Uterus (tissue), 2 donors: Measurements from ENCODE around the gene CCNDBP1.

Experiments used
- CTCF ChIP-seq, 4 experiments: fragments of 200-600 bp in 2 of 4; fragments of 450-650 bp in 2 of 4; sonication (generic) in 2 of 4; IDR thresholded peaks; one replicate each; pipeline ENCODE4 v1.5.1; 2016 to 2019; ENCODE audit warnings: antibody characterized with exemption in 4 of 4, mild to moderate bottlenecking in 2 of 4, moderate library complexity in 1 of 4
- POLR2A ChIP-seq, 2 donors: fragments of 450-650 bp; IDR thresholded peaks; one replicate each; pipeline ENCODE4 v1.6.1; 2016; ENCODE audit warnings: antibody characterized with exemption in 2 of 2, mild to moderate bottlenecking in 1 of 2, moderate library complexity in 1 of 2

DNA sequence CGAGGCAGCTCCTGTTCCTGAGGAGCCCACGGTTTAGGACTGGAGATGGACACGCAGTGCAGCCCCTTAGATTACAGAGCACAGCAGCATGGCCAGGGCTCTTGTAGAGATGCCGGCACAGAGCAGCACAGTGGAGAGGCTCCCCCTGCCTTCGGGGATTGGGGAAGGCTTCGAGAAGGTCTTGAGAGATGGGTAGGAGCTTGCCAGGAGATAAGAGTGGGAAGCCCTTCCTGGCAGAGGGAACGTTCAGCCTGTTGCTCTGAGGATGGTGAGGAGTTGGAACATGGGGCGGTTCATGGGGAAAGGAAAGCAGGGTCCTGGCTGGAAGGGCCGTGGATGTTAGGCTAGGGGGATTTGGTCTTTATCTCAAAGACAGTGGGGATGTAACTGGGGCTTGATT lies 25.6 kb downstream of the CCNDBP1 start:
- TF ChIP-seq POLR2A (IDR thresholded peaks at IDR 0.05) (no peak), CTCF (IDR thresholded peaks at IDR 0.05) (no peak)
